ENCODE results near the gene LRP8. TPM values are rescaled to one million over a fixed set of nuclear protein-coding genes. Genes with fewer than 3 reads are reported as not detected.
A peak's percentile ranks its signal among the peaks of the same experiment; 100 is the strongest.

The LRP8 gene
- total and polyA plus RNA-seq, 2 experiments from 2014 or later, result 27.8 to 71.1 TPM

- Histone ChIP-seq H3K27me3 (ENCODE audit: insufficient read depth) (no peaks in the 10 kb centered on the region), H2AFZ (no peak overlapping the region), H3K4me1 (ENCODE audit: insufficient read depth) (peaks cover 9% of the 10 kb centered on the region; the same call in 1 of the 2 replicates), H3K79me2 (replicated peaks; ENCODE audit: insufficient read depth) (no peaks in the 10 kb centered on the region), H3F3A (replicated peaks; ENCODE audit: low read depth) (0 out of 2 replicates have a peak, but pooled peaks cover 2% of the 10 kb centered on the region), H3K4me3 (no peak overlapping the region), H3K27ac (ENCODE audit: low read depth) (no peak overlapping the region), H3K36me3 (ENCODE audit: insufficient read depth) (no peaks in the 10 kb centered on the region), H3K4me2 (no peak overlapping the region), H4K20me1 (replicated peaks; ENCODE audit: insufficient read depth) (no peaks in the 10 kb centered on the region), H3K9me2 (ENCODE audit: insufficient read depth) (no peaks in the 10 kb centered on the region)
- Mint-ChIP-seq H3K4me1 (peaks cover 25% of the 10 kb centered on the region), H3K27me3 (ENCODE audit: insufficient read depth, low read depth, poor library complexity) (peaks cover 11% of the 10 kb centered on the region), H3K9me3 (no peaks in the 10 kb centered on the region), H3K36me3 (ENCODE audit: low read depth) (no peaks in the 10 kb centered on the region), H3K27ac (no peak overlapping the region), H3K4me3 (no peak overlapping the region)
- TF ChIP-seq, protein P1, sequence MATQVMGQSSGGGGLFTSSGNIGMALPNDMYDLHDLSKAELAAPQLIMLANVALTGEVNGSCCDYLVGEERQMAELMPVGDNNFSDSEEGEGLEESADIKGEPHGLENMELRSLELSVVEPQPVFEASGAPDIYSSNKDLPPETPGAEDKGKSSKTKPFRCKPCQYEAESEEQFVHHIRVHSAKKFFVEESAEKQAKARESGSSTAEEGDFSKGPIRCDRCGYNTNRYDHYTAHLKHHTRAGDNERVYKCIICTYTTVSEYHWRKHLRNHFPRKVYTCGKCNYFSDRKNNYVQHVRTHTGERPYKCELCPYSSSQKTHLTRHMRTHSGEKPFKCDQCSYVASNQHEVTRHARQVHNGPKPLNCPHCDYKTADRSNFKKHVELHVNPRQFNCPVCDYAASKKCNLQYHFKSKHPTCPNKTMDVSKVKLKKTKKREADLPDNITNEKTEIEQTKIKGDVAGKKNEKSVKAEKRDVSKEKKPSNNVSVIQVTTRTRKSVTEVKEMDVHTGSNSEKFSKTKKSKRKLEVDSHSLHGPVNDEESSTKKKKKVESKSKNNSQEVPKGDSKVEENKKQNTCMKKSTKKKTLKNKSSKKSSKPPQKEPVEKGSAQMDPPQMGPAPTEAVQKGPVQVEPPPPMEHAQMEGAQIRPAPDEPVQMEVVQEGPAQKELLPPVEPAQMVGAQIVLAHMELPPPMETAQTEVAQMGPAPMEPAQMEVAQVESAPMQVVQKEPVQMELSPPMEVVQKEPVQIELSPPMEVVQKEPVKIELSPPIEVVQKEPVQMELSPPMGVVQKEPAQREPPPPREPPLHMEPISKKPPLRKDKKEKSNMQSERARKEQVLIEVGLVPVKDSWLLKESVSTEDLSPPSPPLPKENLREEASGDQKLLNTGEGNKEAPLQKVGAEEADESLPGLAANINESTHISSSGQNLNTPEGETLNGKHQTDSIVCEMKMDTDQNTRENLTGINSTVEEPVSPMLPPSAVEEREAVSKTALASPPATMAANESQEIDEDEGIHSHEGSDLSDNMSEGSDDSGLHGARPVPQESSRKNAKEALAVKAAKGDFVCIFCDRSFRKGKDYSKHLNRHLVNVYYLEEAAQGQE (IDR thresholded peaks at IDR 0.05; ENCODE audit: unreplicated experiment), result no peak
- TF ChIP-seq JUNB (IDR thresholded peaks at IDR 0.05; ENCODE audit: unreplicated experiment), result no peak
- TF ChIP-seq, protein P2, sequence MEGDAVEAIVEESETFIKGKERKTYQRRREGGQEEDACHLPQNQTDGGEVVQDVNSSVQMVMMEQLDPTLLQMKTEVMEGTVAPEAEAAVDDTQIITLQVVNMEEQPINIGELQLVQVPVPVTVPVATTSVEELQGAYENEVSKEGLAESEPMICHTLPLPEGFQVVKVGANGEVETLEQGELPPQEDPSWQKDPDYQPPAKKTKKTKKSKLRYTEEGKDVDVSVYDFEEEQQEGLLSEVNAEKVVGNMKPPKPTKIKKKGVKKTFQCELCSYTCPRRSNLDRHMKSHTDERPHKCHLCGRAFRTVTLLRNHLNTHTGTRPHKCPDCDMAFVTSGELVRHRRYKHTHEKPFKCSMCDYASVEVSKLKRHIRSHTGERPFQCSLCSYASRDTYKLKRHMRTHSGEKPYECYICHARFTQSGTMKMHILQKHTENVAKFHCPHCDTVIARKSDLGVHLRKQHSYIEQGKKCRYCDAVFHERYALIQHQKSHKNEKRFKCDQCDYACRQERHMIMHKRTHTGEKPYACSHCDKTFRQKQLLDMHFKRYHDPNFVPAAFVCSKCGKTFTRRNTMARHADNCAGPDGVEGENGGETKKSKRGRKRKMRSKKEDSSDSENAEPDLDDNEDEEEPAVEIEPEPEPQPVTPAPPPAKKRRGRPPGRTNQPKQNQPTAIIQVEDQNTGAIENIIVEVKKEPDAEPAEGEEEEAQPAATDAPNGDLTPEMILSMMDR (conservative IDR thresholded peaks at IDR 0.05; ENCODE audit: low read depth in 2 of 2), result no peak
- TF ChIP-seq ZNF114 (CRISPR knock-in tag; IDR thresholded peaks at IDR 0.05), result no peak
- no peak for ATAC-seq
- DNase-seq (ENCODE audit: low spot score), result no peak
Observed at GRCh38 chr1:53349369-53349835, 21.5 kb upstream of the LRP8 start.

GRCh38 chr1:53348486-53349368 lies 20.9 kb upstream of the LRP8 start:
- no peaks in the 10 kb centered on the region for H3K79me2 ChIP-seq (replicated peaks; ENCODE audit: insufficient read depth)
- no peaks in the 10 kb centered on the region for H3K9me3 Mint-ChIP-seq
- no peaks in the 10 kb centered on the region for H3K36me3 Mint-ChIP-seq (ENCODE audit: low read depth)
- H2AFZ ChIP-seq, result no peak overlapping the region
- no peak overlapping the region for H3K4me3 ChIP-seq
- H3K4me1 Mint-ChIP-seq, result peaks cover 30% of the 10 kb centered on the region
- H3K4me3 Mint-ChIP-seq, result no peak overlapping the region
- H3K36me3 ChIP-seq (ENCODE audit: insufficient read depth), result no peaks in the 10 kb centered on the region
- no peak overlapping the region for H3K4me2 ChIP-seq
- ATAC-seq, result peak; percentile 17
- no peak overlapping the region for H3K27ac ChIP-seq (ENCODE audit: low read depth)
- H3F3A ChIP-seq (replicated peaks; ENCODE audit: low read depth), result 0 out of 2 replicates have a peak, but pooled peaks cover 2% of the 10 kb centered on the region
- no peaks in the 10 kb centered on the region for H3K27me3 ChIP-seq (ENCODE audit: insufficient read depth)
- H3K4me1 ChIP-seq (ENCODE audit: insufficient read depth), result peaks cover 9% of the 10 kb centered on the region; the same call in 1 of the 2 replicates
- DNase-seq (ENCODE audit: low spot score), result no peak
- H3K27ac Mint-ChIP-seq, result no peak overlapping the region
- no peaks in the 10 kb centered on the region for H4K20me1 ChIP-seq (replicated peaks; ENCODE audit: insufficient read depth)
- H3K9me2 ChIP-seq (ENCODE audit: insufficient read depth), result no peaks in the 10 kb centered on the region
- peaks cover 15% of the 10 kb centered on the region for H3K27me3 Mint-ChIP-seq (ENCODE audit: insufficient read depth, low read depth, poor library complexity)
- TF ChIP-seq ETS1 (IDR thresholded peaks at IDR 0.05) (no peak), EZH2phosphoT487 (IDR thresholded peaks at IDR 0.05; ENCODE audit: unreplicated experiment) (no peak), EZH2 (IDR thresholded peaks at IDR 0.05; ENCODE audit: low read depth, unreplicated experiment) (no peak), STAT1 (IDR thresholded peaks at IDR 0.05; ENCODE audit: unreplicated experiment) (no peak), ZNF114 (CRISPR knock-in tag; IDR thresholded peaks at IDR 0.05) (no peak), CREB1 (CRISPR knock-in tag; IDR thresholded peaks at IDR 0.05; ENCODE audit: low read depth) (no peak), JUNB (IDR thresholded peaks at IDR 0.05; ENCODE audit: unreplicated experiment) (no peak)
- TF ChIP-seq, protein P1 (IDR thresholded peaks at IDR 0.05; ENCODE audit: unreplicated experiment), result no peak
